Muscle of leg (tissue), 16 donors: Measurements from ENCODE around the gene TMEM43. TPM values are rescaled to one million over a fixed set of nuclear protein-coding genes. Genes with fewer than 3 reads are reported as not detected.
"Not testable (repeated sequence)": the region's sequence is repeated elsewhere in the genome, so short reads cannot be mapped to it uniquely, and the experiment has no call there.

Experiments used
- DNase-seq: peaks from one replicate; pipeline ENCODE4 v3.0.0; 2013
- H3K27ac ChIP-seq: one replicate; pipeline ENCODE4 v1.5.1; 2013; ENCODE audit warnings: mild to moderate bottlenecking, low read length, control low read depth
- H3K27me3 ChIP-seq: one replicate; pipeline ENCODE4 v1.6.1; 2013; ENCODE audit warnings: low read length; ENCODE audit not compliant: control insufficient read depth, insufficient read depth
- H3K36me3 ChIP-seq: one replicate; pipeline ENCODE4 v1.6.1; 2013; ENCODE audit warnings: low read length; ENCODE audit not compliant: control insufficient read depth, insufficient read depth
- H3K4me1 ChIP-seq: one replicate; pipeline ENCODE4 v1.6.1; 2013; ENCODE audit warnings: low read length; ENCODE audit not compliant: control insufficient read depth, insufficient read depth
- H3K4me3 ChIP-seq: one replicate; pipeline ENCODE4 v1.5.1; 2013; ENCODE audit warnings: low read length, control low read depth
- H3K9me3 ChIP-seq: replicated peaks from 2 replicates; pipeline ENCODE4 v1.6.1; 2013; ENCODE audit warnings: low read depth, low read length; ENCODE audit not compliant: control insufficient read depth
- WGBS: methylation state at CpG from one replicate; pipeline ENCODE4 v1.1.5; 2013; ENCODE audit warnings: missing lambda C conversion rate; ENCODE audit not compliant: insufficient coverage; 5-methylcytosine and 5-hydroxymethylcytosine counted together
- long read RNA-seq, 11 donors: transcript quantifications; one replicate each; lab custom pipeline, GENCODE V29; 2026
- polyA plus RNA-seq, 8 donors: library from polyadenylated mRNA; unstranded; fragments of 120-200 nt; gene quantifications; one replicate each; pipeline versions ENCODE4 v1.2.1 to v1.2.3, GENCODE V29; 2013; ENCODE audit warnings: inconsistent platforms in 1 of 8, low replicate concordance in 1 of 8; ENCODE audit not compliant: insufficient read length in 8 of 8, insufficient read depth in 1 of 8
- total RNA-seq: library from RNA; stranded (reverse); fragments of 120-200 nt; gene quantifications from one replicate; pipeline ENCODE4 v1.2.4, GENCODE V29; 2013

Gene TMEM43
- total RNA-seq (66.1 TPM), polyA plus RNA-seq (10 to 100 TPM; 43.7 to 69.7 (median 50.1) TPM)
- long read RNA-seq, donor 1, transcript TMEM43-201 (12 exons, 3,341 nt) = major isoform, 9 of 9 reads
- long read RNA-seq, donor 1, partial matches to known transcripts = 0 of 9 reads
- long read RNA-seq, donor 1, other reads (novel, unspliced or antisense) = 0 of 9 reads
- long read RNA-seq, donor 2, partial matches to known transcripts = 0 of 1 reads
- long read RNA-seq, donor 2, other reads (novel, unspliced or antisense) = 0 of 1 reads
- long read RNA-seq, donor 3, transcript TMEM43-201 (12 exons, 3,341 nt) = major isoform, 14 of 14 reads
- long read RNA-seq, donor 3, partial matches to known transcripts = 0 of 14 reads
- long read RNA-seq, donor 3, other reads (novel, unspliced or antisense) = 0 of 14 reads
- long read RNA-seq, donor 4, transcript TMEM43-201 (12 exons, 3,341 nt) = major isoform, 5 of 5 reads
- long read RNA-seq, donor 4, partial matches to known transcripts = 0 of 5 reads
- long read RNA-seq, donor 4, other reads (novel, unspliced or antisense) = 0 of 5 reads
- long read RNA-seq, donor 5, transcript TMEM43-201 (12 exons, 3,341 nt) = major isoform, 36 of 45 reads
- long read RNA-seq, donor 5, partial matches to known transcripts = 0 of 45 reads
- long read RNA-seq, donor 5, other reads (novel, unspliced or antisense) = 9 of 45 reads
- long read RNA-seq, donor 6, transcript TMEM43-201 (12 exons, 3,341 nt) = major isoform, 23 of 23 reads
- long read RNA-seq, donor 6, partial matches to known transcripts = 0 of 23 reads
- long read RNA-seq, donor 6, other reads (novel, unspliced or antisense) = 0 of 23 reads
- long read RNA-seq, donor 7, transcript TMEM43-201 (12 exons, 3,341 nt) = major isoform, 17 of 17 reads
- long read RNA-seq, donor 7, partial matches to known transcripts = 0 of 17 reads
- long read RNA-seq, donor 7, other reads (novel, unspliced or antisense) = 0 of 17 reads
- long read RNA-seq, donor 8, transcript TMEM43-201 (12 exons, 3,341 nt) = major isoform, 14 of 14 reads
- long read RNA-seq, donor 8, partial matches to known transcripts = 0 of 14 reads
- long read RNA-seq, donor 8, other reads (novel, unspliced or antisense) = 0 of 14 reads
- long read RNA-seq, donor 9, transcript TMEM43-201 (12 exons, 3,341 nt) = major isoform, 16 of 16 reads
- long read RNA-seq, donor 9, partial matches to known transcripts = 0 of 16 reads
- long read RNA-seq, donor 9, other reads (novel, unspliced or antisense) = 0 of 16 reads
- long read RNA-seq, donor 10, transcript TMEM43-201 (12 exons, 3,341 nt) = major isoform, 8 of 8 reads
- long read RNA-seq, donor 10, partial matches to known transcripts = 0 of 8 reads
- long read RNA-seq, donor 10, other reads (novel, unspliced or antisense) = 0 of 8 reads
- long read RNA-seq, donor 11, transcript TMEM43-201 (12 exons, 3,341 nt) = major isoform, 19 of 19 reads
- long read RNA-seq, donor 11, partial matches to known transcripts = 0 of 19 reads
- long read RNA-seq, donor 11, other reads (novel, unspliced or antisense) = 0 of 19 reads

DNA sequence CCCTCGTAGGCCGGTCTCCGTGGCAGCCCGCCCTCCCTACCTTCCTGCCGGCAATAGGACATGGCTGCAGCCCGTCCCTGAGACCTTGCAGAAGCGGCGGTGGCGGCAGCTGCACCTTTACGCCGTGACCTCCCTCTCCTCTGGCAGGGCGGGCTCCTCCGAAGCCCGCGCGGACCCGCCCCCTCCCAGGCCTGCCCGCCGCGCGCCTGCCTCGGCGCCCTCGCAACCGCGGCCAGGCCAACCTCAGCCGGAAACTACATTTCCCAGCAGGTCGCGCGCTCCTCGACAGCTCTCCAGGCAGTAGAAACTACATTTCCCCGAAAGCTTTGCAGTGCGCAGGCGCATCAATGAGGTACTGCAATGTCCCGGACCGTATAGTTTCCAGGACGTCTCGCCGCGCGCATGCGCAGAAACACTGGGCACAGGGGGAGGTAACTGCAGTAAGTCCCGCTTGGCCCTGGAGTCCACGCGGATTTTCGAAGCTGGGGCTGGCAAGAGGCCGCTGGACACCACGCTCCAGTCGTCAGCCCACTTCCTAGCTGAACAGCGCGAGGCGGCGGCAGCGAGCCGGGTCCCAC lies at the start of gene TMEM43, which contains the start of gene CHCHD4:
Gene TMEM43, plus strand, starts transcription at position 438 of the 578 bp plus-strand sequence. CDS start 142 bp downstream, outside the sequence.
Gene CHCHD4, minus strand, starts transcription at position 256 of the 578 bp plus-strand sequence. Its CDS starts 194 bp downstream, at position 62.
- Histone ChIP-seq H3K27me3 (no peaks in the 10 kb centered on the region), H3K4me1 (peaks cover 21% of the 10 kb centered on the region), H3K4me3 (peak within 1 kb of the TSS; percentile 93), H3K9me3 (no peaks in the 10 kb centered on the region), H3K36me3 (peaks cover 51% of the 10 kb centered on the region), H3K27ac (peak within 1 kb of the TSS; percentile 98)
- WGBS = under 1% methylated on average over 55 of the region's 55 CpGs
- peak; percentile 100 for DNase-seq

- no CpG with 5 or more reads among the region's 3 CpGs for WGBS
- H3K4me3 ChIP-seq, H3K9me3 ChIP-seq, H3K27ac ChIP-seq, DNase-seq, H3K27me3 ChIP-seq, H3K36me3 ChIP-seq, H3K4me1 ChIP-seq: not testable (repeated sequence)
Observed at GRCh38 chr3:14075233-14075632, 49.6 kb upstream of the TMEM43 start.

GRCh38 chr3:14077310-14077709 lies 47.5 kb upstream of the TMEM43 start:
- no peaks in the 10 kb centered on the region for H3K4me1 ChIP-seq
- no peak for DNase-seq
- H3K4me3 ChIP-seq = no peak overlapping the region
- peaks cover 4% of the 10 kb centered on the region for H3K9me3 ChIP-seq
- H3K27ac ChIP-seq = no peak overlapping the region
- WGBS = no CpG with 5 or more reads among the region's 1 CpG
- H3K27me3 ChIP-seq = no peaks in the 10 kb centered on the region
- H3K36me3 ChIP-seq = no peaks in the 10 kb centered on the region

DNA sequence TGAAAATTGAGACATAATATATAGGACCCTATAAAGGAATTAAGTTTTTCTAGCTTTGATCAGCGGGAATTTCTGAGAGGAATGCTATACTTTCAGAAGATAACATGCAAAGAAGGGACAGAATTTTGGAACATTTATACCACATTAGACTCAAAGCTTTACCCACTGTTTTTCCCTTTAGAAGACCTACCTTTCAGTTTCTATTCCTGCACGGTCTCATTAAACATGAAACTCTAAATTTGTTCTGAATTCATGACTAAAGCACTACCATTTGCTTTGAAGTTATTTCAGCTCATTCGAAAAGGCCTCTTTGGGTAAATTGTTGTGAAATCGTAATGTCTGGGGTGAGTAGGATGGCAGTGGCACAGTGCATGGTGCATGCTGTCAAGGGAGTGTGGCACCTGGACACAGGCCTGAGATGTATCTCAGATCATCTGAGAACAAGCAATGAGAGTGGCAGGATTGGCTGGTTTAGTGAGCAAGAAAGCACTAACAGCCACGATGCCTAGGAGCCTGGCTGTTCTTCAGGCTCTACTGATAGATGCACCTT lies 42.7 kb upstream of the TMEM43 start:
- Histone ChIP-seq H3K4me3 (no peak overlapping the region), H3K9me3 (peaks cover 4% of the 10 kb centered on the region), H3K4me1 (no peaks in the 10 kb centered on the region), H3K27me3 (no peaks in the 10 kb centered on the region), H3K36me3 (no peaks in the 10 kb centered on the region), H3K27ac (no peak overlapping the region)
- no peak for DNase-seq
- 100% methylated on average over 2 of the region's 5 CpGs for WGBS

DNA sequence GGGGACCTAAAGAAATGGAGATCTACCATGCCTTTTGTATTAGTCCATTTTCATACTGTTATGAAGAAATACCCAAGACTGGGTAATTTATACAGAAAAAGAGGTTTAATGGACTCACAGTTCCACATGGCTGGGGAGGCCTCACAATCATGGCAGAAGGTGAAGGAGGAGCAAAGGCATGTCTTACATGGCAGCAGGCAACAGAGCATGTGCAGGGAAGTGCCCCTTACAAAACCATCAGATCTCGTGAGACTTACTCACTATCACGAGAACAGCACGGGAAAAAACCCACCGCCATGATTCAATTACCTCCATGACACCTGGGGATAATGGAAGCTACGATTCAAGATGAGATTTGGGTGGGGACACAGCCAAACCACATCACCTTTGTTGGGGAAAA lies 37.4 kb upstream of the TMEM43 start:
- H3K9me3 ChIP-seq, H3K27ac ChIP-seq, H3K36me3 ChIP-seq, DNase-seq, H3K27me3 ChIP-seq, H3K4me1 ChIP-seq, H3K4me3 ChIP-seq: not testable (repeated sequence)
- WGBS = no CpG with 5 or more reads among the region's 5 CpGs

GRCh38 chr3:14091959-14092358 lies 32.9 kb upstream of the TMEM43 start:
- not testable (repeated sequence) for H3K36me3 ChIP-seq, DNase-seq, H3K9me3 ChIP-seq, H3K27me3 ChIP-seq, H3K4me1 ChIP-seq, H3K4me3 ChIP-seq, H3K27ac ChIP-seq
- no CpG with 5 or more reads among the region's 5 CpGs for WGBS

GRCh38 chr3:14092464-14092863 lies 32.4 kb upstream of the TMEM43 start:
- H3K4me1 ChIP-seq = no peaks in the 10 kb centered on the region
- no peaks in the 10 kb centered on the region for H3K9me3 ChIP-seq
- H3K36me3 ChIP-seq = no peaks in the 10 kb centered on the region
- DNase-seq = no peak
- peaks cover 3% of the 10 kb centered on the region for H3K27me3 ChIP-seq
- H3K4me3 ChIP-seq = no peak overlapping the region
- no peak overlapping the region for H3K27ac ChIP-seq
- no CpG with 5 or more reads among the region's 2 CpGs for WGBS

- H3K27ac ChIP-seq = no peak overlapping the region
- no peak overlapping the region for H3K4me3 ChIP-seq
- H3K9me3 ChIP-seq = no peaks in the 10 kb centered on the region
- no peak for DNase-seq
- no peaks in the 10 kb centered on the region for H3K36me3 ChIP-seq
- H3K27me3 ChIP-seq = peaks cover 3% of the 10 kb centered on the region
- H3K4me1 ChIP-seq = no peaks in the 10 kb centered on the region
Observed at GRCh38 chr3:14093831-14094230, 31.0 kb upstream of the TMEM43 start.

- H3K27ac ChIP-seq = no peak overlapping the region
- no peaks in the 10 kb centered on the region for H3K9me3 ChIP-seq
- 50% methylated on average over 1 of the region's 3 CpGs for WGBS
- no peak for DNase-seq
- no peaks in the 10 kb centered on the region for H3K36me3 ChIP-seq
- no peaks in the 10 kb centered on the region for H3K4me1 ChIP-seq
- no peak overlapping the region for H3K4me3 ChIP-seq
- peaks cover 3% of the 10 kb centered on the region for H3K27me3 ChIP-seq
Observed at GRCh38 chr3:14096742-14097141, 28.1 kb upstream of the TMEM43 start.
